Effector CD8-positive, alpha-beta T cell (primary cell): ENCODE measurements around the gene BRIP1.
"Not testable (repeated sequence)": the region's sequence is repeated elsewhere in the genome, so short reads cannot be mapped to it uniquely, and the experiment has no call there.

Experiments
- DNase-seq: peaks from one replicate; lab custom pipeline; 2025; lab: John Stamatoyannopoulos, UW
- total RNA-seq, 4 experiments: gene quantifications; one replicate each; lab custom pipeline; 2026; lab: John Stamatoyannopoulos, UW

BRIP1 gene
- total RNA-seq, result 3.5 to 16.7 (median 7.5) reads per million in 4 experiments

DNA sequence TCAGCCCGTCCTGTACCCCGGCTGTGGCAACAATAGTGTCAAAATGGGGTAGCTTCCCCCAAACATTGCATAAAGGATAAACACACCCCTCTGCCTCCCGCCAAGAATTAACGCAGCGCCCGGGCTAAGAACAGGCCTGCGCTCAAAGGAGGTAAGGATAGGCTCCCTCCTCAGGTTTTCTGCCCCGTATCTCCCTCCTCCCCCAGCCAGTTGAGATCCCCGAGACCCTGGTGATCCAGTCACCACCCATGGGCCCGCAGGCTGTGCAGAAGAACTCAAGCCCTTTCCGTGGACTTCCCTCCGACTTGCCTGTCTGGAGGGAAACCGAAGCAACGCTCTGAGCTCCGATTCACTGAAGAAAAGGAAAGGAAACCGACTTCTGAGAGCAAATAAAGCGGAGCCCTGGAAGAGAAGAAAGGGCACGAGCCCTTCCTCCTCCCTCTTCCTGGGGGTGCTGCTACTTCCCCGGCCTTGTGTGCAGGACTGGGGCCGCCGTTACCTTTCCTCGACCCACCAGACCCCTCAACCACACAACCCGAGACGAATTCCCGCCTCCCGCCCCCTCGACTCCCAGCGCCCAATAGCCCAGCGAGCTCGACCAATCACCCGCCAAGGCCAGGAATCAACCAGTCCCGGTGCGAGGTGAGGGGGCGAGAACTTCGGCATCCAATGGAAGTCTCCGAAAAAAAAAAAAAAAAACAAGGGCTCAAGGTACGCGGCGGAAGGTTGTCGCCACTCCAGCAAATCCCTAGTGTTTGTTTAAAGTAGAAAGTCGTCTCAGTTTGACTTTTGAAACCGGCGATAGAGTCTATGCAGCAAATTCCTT is at the start of gene BRIP1:
Gene BRIP1 (minus strand): TSS at position 554 of the 826 bp plus-strand sequence. CDS start 1,989 bp downstream, outside the sequence.
- DNase-seq, result peak; percentile 85

DNA sequence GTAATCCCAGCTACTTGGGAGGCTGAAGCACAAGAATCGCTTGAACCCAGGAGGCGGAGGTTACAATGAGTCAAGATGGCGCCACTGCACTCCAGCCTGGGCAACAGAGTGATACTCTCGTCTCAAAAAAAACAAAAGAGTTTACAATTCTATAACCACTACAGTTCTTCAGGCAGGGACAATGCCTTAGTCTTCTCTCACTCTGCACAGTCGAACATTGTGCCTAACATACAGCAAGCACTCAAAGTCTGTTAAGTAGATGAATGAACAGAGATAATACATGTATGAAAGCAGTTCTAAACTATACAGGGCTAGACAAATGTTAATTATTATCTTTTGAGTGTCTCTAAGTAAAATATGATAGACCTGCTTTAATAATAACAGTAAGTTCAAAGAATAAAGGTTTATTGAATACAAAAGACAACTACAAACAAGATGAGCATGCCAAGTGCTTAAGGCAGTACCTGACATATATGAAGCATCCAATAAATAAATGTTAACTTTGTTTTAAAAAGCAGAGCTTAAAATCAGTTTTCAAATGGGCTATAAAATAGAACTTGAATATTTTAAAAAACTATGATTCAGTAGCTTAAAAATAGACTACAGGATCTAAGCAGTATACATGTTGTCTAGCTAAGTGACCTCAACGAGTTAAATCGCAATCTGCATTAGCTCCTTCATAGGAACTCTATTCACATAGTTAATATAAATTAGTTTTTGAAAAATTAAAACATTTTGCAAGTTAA is 45.1 kb upstream of the BRIP1 start:
- no peak for DNase-seq

DNA sequence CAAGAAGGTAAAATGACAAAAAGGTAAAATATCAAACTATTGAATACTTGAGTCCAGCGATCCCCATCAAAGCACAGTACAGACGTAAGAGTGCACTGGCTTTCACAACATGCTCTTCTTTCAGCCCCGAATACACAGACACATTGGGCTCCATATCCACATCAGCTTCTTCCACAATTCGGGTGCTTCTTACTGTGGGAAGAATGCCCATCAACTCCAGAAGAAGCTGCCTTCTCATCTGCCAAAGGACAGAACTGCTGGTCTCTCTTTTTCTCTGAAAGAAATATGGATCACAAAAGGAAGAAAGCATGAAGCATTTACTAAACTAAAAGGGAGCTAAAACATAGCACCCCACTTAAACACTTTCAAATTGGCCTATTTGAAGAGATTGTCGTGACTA is 44.0 kb upstream of the BRIP1 start:
- DNase-seq, result no peak

GRCh38 chr17:61904094-61904710 is 40.9 kb upstream of the BRIP1 start:
- no peak for DNase-seq

DNA sequence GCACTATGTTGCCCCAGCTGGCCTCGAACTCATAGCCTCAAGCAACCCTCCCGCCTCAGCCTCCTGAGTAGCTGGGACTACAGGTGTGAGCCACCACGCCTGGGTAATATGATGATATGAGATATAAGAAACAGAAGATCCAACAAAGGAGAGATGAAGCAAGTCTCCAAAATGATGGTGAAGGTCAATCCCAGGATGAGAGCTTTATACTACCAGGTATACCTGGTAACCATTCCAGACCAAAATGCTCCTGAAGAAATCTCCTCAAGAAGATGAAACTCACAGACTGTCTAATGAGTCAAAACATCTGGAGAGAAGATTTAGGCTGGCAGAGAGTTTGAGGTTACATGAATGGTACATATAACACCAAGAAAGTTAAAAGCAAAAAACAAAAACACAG is 39.9 kb upstream of the BRIP1 start:
- no peak for DNase-seq

GRCh38 chr17:61897548-61898180 is 34.3 kb upstream of the BRIP1 start:
- DNase-seq, result no peak

GRCh38 chr17:61895391-61895790 is 32.1 kb upstream of the BRIP1 start:
- DNase-seq, result no peak

DNA sequence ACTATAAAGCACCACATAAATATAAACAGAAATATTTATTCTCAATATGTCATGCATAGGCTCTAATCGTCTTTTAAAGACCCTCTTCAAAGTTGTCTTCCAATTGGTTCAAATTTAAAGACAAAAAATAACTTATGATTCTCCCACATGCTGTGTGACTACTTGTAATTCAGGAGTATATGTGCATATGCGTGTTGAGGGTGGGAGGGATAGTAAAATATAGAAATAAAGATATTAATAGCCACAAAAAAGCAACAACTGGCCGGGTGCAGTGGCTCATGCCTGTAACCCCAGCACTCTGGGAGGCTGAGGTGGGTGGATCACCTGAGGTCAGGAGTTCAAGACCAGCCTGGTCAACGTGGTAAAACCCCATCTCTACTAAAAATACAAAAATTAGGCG is 31.0 kb upstream of the BRIP1 start:
- not testable (repeated sequence) for DNase-seq

GRCh38 chr17:61887733-61888132 is 24.4 kb upstream of the BRIP1 start:
- DNase-seq, result not testable (repeated sequence)

DNA sequence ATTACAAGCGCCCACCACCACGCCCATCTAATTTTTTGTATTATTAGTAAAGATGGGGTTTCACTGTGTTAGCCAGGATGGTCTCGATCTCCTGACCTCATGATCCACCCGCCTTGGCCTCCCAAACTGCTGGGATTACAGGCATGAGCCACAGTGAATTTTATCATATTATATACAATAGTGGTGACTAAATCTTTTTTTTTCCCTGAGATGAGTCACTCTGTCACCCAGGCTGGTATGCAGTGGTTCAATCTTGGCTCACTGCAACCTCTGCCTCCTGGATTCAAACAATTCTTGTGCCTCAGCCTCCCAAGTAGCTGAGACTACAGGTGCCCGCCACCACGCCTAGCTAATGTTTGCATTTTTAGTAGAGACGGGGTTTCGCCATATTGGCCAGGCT is 22.5 kb upstream of the BRIP1 start:
- DNase-seq, result not testable (repeated sequence)

DNA sequence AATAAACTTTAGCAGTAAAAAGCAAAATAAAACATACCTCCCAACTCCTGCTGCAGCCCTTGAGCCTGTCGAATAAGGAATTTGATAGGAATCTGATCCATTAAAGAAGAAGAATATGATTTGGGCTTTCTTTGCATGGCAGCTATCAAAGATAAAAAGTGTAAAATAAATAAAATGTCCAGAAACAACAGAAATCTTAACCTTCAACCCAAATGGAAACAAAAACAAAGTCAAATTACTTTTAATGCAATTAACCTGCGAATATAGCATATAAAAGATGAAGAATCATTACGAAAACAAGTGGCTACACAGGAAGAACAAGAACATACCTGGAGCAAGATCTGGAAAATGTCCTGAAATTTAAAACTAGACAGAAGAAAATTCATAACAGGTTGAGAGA is 21.5 kb upstream of the BRIP1 start:
- DNase-seq, result no peak

DNA sequence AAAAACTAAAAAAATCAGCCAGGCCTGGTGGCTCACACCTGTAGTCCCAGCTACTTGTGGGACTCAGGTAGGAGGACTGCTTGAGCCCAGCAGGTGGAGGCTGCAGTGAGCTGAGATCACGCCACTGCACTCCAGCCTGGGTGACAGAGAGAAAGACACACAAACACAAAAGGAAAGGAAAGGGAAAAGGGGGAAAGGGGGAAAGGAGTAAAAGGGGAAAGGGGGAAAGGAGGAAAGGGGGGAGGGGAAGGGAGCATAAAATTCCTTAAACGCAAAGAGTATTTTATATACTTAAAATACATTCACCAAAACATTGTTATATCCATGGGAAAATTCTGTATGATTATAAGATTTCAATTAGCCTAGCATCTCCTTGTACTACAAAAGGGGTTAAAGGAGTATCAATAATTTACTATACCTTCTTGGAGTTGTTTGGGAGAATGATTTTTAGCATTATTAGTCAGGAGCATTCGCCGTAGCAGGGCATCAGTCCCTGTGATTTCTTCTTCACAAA is 17.3 kb upstream of the BRIP1 start:
- no peak for DNase-seq

DNA sequence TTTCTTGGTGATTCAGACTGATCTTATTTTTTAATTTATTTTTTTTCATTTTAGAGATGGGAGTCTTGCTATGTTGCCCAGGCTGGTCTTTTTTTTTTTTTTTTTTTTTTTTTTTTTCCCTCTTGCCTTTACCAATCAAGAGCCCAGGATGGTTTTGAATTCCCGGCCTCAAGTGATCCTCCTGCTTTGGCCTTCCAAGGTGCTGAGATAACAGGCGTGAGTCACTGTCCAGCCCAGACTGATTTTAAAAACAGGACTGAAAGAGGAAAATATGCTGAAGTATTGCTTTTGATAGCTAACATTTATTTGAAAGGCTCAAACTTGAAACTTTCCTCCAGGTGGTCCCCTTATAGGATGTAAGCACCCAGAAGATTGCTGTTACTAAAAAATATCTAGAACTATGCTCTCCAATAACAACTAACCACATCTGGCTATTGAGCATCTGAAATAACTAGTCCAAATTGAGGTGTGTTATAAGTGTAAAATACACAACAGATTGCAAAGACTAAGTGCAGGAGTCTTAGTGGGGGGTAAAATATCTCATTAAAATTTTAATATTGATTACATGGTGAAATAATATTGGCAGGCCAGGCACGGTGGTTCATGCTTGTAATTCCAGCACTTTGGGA is 15.8 kb upstream of the BRIP1 start:
- DNase-seq, result no peak

GRCh38 chr17:61878520-61878919 is 15.2 kb upstream of the BRIP1 start:
- DNase-seq, result no peak

GRCh38 chr17:61877837-61878236 is 14.5 kb upstream of the BRIP1 start:
- no peak for DNase-seq

DNA sequence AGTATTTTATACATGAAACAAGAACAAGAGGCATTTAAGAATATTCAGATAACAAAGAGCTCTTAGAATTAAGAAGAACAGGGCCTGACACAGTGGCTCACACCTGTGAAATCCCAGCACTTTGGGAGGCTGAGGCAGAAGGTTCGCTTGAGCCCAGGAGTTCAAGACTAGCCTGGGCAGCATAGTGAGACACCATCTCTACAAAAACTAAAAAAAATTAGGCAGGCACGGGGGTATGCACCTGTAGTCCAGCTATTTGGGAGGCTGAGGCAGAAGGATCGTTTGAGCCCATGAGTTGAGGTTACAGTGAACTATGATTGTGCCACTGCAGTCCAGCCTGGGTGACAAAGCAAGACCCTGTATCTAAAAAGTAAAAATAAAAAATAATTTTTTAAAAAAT is 12.5 kb upstream of the BRIP1 start:
- no peak for DNase-seq

GRCh38 chr17:61875285-61875684 is 12.0 kb upstream of the BRIP1 start:
- no peak for DNase-seq

GRCh38 chr17:61874075-61874474 is 10.7 kb upstream of the BRIP1 start:
- DNase-seq, result no peak

DNA sequence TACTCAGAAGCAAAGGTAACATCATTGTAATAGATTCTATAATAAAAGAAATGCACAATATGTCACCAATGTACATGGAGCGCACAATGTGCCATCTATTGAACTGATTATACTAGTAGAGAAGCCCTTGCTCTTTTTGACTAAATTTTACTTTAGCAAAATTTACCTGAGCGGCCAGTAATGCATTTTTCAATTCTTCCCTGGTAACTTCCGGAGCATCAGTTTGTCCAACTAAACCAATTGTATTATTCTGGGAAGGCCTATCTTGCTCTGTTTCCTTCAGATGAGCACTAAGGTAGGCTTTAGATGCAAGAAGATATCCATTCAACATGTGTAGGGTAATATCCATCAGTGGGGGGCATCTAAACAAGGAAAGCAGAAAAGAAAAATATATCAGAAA is 8.8 kb upstream of the BRIP1 start:
- DNase-seq, result no peak

DNA sequence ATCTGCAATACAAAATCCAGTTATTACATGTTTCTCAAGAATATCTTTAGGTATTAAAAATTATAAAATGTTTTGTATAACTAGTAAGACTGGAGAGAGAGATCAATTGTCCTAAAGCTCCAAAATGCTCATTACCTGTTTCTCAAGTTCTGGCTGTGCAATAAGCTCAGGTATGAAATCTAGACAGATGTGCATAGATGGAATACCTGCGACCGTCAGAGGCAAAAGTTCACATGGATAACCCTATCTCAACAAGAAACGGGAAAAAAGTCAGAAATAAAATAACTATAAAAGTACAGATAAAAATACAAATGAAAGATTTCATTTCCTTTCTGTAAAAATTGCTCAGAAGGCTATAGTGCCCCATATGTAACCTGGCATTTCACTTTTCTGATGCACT is 5.8 kb upstream of the BRIP1 start:
- no peak for DNase-seq

- no peak for DNase-seq
Observed at GRCh38 chr17:61868074-61868473, 4.7 kb upstream of the BRIP1 start.

DNA sequence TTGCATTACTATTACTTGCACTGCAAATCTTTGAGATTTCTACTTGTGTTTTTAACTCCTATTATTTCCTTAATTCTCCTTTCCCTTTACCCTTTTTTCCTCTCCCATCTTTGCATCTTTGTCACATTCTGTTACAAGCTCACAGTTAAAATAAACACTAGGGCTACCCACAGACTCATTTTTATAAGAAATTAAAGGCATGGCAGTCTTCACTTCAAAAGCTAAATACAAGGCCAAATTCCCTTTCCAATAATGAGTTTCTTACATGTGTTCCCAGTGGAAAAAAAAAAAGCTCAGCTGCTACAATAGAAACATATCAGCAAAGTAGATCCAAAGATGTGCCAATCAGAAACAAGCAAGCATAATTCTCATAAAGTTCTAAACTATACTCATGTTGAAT is 3.7 kb upstream of the BRIP1 start:
- DNase-seq, result no peak
